Skeletal muscle tissue (tissue), 4 donors: ENCODE results near the gene AANAT. TPM values are rescaled to one million over a fixed set of nuclear protein-coding genes. Genes with fewer than 3 reads are reported as not detected.

Experiments
- H3K27ac ChIP-seq: one replicate; pipeline ENCODE4 v1.7.0; 2013; ENCODE audit warnings: mild to moderate bottlenecking, low read depth, low read length, inconsistent platforms
- H3K27me3 ChIP-seq, 3 donors: one replicate each; pipeline ENCODE4 v1.7.0; 2013; ENCODE audit warnings: low read length in 3 of 3; ENCODE audit not compliant: control insufficient read depth in 3 of 3, insufficient read depth in 3 of 3
- H3K36me3 ChIP-seq, 3 donors: one replicate each; pipeline ENCODE4 v1.7.0; 2013; ENCODE audit warnings: low read length in 3 of 3; ENCODE audit not compliant: control insufficient read depth in 3 of 3, insufficient read depth in 3 of 3
- H3K4me1 ChIP-seq, 3 donors: one replicate each; pipeline ENCODE4 v1.7.0; 2013; ENCODE audit warnings: low read length in 3 of 3, mild to moderate bottlenecking in 3 of 3; ENCODE audit not compliant: control insufficient read depth in 3 of 3, insufficient read depth in 3 of 3
- H3K4me3 ChIP-seq, 3 donors: one replicate each; pipeline ENCODE4 v1.7.0; 2013; ENCODE audit warnings: low read length in 3 of 3
- H3K9ac ChIP-seq, 3 donors: one replicate each; pipeline ENCODE4 v1.7.0; 2013; ENCODE audit warnings: low read length in 3 of 3, mild to moderate bottlenecking in 3 of 3, moderate library complexity in 2 of 3, low read depth in 1 of 3
- H3K9me3 ChIP-seq, 3 donors: one replicate each; pipeline ENCODE4 v1.7.0; 2013; ENCODE audit warnings: low read length in 3 of 3; ENCODE audit not compliant: control insufficient read depth in 3 of 3
- total RNA-seq: library from RNA; depleted of rRNA; stranded (reverse); fragments of >200 nt; gene quantifications from one replicate; pipeline ENCODE4 v1.2.3, GENCODE V29; 2014
- donor health status: Osteomylitis.

Gene AANAT
- total RNA-seq, 1 donor from 2014 or later, result not detected

- Histone ChIP-seq H3K9ac (no peak overlapping the region), H3K9me3 (no peaks in the 10 kb centered on the region), H3K4me1 (peaks cover 4 to 12% (median 6%) of the 10 kb centered on the region in 3 donors), H3K36me3 (peaks cover 0 to 5% (median 0%) of the 10 kb centered on the region in 3 donors), H3K27ac (no peak overlapping the region), H3K4me3 (no peak overlapping the region), H3K27me3 (no peaks in the 10 kb centered on the region)
These were observed 18.2 kb downstream of the AANAT start for GRCh38 chr17:76485569-76485968.

- Histone ChIP-seq H3K36me3 (no peaks in the 10 kb centered on the region), H3K4me1 (peaks cover 8 to 31% (median 21%) of the 10 kb centered on the region in 3 donors), H3K27me3 (no peaks in the 10 kb centered on the region), H3K9ac (no peak overlapping the region), H3K9me3 (no peaks in the 10 kb centered on the region), H3K4me3 (no peak overlapping the region), H3K27ac (no peak overlapping the region)
These were observed 20.2 kb downstream of the AANAT start for GRCh38 chr17:76487451-76488192.

- no peak overlapping the region for H3K9ac ChIP-seq
- no peak overlapping the region for H3K4me3 ChIP-seq
- no peaks in the 10 kb centered on the region for H3K9me3 ChIP-seq
- H3K36me3 ChIP-seq, result no peaks in the 10 kb centered on the region
- no peaks in the 10 kb centered on the region for H3K27me3 ChIP-seq
- H3K27ac ChIP-seq, result no peak overlapping the region
- H3K4me1 ChIP-seq, result peaks cover 20 to 44% (median 37%) of the 10 kb centered on the region in 3 donors
These were observed 22.8 kb downstream of the AANAT start for GRCh38 chr17:76490112-76490710.

DNA sequence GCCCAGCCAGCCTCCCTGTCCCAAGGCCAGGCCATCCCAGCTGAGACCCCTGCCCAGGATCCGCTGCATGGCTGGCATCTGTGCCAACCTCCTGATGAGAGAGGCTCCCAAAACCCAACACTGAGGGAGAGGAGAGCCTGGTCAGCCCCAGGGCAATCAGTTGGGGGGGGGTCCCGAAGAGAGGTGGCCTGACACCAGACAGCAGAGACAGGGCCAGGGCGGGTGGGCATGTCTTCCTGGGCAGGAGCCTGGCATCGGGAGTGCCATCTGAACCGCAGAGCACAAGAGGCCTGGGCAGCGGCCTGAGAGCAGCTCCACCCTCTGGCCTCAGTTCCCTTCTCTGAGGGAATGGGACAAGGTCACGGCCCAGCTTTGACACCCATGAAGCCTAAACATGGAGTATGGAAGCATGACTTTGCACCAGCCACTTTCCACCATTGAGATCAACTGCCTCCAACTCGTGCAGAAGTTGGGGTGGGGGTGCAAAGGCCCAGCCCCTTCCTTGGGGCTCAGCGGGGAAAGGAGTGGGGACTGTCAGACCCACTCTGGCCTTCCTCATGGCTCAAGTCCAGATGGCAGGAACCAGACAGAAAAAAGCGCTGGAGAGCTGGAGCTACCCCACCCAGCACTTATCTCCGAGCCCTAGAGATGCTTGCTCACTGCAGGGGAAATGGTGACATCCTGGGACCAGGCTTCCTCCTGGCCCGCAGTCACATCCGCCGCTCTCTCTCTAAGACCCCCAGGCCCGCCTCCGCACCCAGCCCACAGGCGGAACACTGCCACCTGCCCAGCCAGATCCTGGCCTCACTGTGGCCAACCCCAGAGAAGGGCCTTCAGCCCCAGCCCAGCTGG, 24.1 kb downstream of the AANAT start:
- no peaks in the 10 kb centered on the region for H3K27me3 ChIP-seq
- H3K4me1 ChIP-seq, result peaks cover 20 to 46% (median 39%) of the 10 kb centered on the region in 3 donors
- no peaks in the 10 kb centered on the region for H3K36me3 ChIP-seq
- H3K4me3 ChIP-seq, result no peak overlapping the region
- H3K27ac ChIP-seq, result peak overlapping the region; percentile 74
- H3K9me3 ChIP-seq, result no peaks in the 10 kb centered on the region
- H3K9ac ChIP-seq, result no peak overlapping the region

DNA sequence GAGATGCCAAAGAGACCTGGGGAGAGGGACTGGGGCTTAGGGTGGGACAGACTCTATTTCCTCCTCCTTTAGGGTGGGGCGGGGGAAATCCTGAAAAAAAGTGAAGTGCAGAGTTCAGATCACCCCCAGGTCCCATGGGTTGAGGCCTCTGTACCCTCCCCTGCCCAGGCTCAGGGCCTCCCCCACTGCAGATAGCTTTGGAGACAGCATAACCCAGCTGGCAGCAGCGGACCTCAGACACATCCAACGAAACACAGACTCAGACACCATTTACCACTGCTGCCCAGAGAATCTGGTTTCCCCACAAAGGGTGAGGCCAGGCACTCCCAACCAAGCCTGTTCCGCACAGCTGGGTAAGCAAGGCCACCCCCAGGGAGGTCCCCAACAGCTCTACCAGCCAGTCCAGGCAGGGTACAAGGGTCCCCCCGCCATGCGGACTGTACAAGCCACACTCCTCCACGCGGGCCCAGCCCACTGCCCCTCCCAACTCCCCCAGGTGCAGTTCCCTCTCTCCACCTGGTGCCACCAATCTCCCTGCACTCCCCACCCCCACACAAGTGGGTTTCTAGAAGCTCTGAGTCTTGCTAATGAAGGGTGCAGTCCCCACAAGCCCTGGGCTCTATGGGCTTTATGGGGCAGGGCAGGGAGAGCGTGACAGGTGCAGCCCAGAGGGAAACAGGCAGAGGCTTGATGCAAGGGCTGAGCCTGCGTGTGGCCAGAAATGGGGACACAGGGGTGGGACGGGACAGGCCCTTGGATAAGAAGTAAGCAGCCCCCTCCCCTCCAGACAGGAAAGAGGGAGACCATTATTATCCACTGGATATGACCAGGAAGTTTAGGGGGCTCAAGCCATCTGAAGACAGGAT, 25.0 kb downstream of the AANAT start:
- Histone ChIP-seq H3K9ac (peak overlapping the region; percentile 53 to 62 (median 59)), H3K27ac (peak overlapping the region; percentile 74), H3K27me3 (no peaks in the 10 kb centered on the region), H3K9me3 (no peaks in the 10 kb centered on the region), H3K4me1 (peaks cover 20 to 53% (median 47%) of the 10 kb centered on the region in 3 donors), H3K36me3 (no peaks in the 10 kb centered on the region), H3K4me3 (peak overlapping the region in 2 of 3 donors; percentile 32 to 49)

DNA sequence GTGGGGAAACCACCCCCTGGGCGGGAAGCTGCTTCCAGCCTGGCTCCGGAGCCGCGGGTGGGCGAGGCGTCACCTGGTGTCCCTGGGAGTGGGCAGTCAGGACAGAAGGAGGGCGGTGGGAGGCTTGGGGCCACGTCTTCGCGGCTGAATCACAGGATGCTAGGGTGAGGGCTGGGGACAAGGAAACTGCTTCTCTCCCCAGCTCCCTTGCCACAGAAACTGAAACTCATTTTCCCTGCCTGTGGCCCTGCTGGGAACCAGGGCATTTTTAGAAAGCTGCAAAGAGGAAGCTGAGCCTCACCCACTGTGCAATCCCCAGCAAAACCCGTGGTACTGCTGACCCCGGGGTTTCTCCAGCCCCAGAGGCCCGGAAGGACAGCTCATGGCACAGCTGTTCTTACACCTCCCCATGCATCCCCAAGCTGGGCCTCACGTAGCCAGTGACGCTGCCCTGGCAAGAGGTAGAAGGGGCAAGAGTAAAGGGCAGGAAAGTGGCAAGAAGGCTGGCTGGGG, 25.6 kb downstream of the AANAT start:
- no peaks in the 10 kb centered on the region for H3K36me3 ChIP-seq
- H3K27ac ChIP-seq, result peak overlapping the region; percentile 74
- H3K4me3 ChIP-seq, result peak overlapping the region in 2 of 3 donors; percentile 32 to 49
- peaks cover 26 to 60% (median 54%) of the 10 kb centered on the region in 3 donors for H3K4me1 ChIP-seq
- no peaks in the 10 kb centered on the region for H3K9me3 ChIP-seq
- H3K27me3 ChIP-seq, result no peaks in the 10 kb centered on the region
- peak overlapping the region; percentile 53 to 62 (median 59) for H3K9ac ChIP-seq

- Histone ChIP-seq H3K4me1 (peaks cover 32 to 66% (median 60%) of the 10 kb centered on the region in 3 donors), H3K36me3 (no peaks in the 10 kb centered on the region), H3K9ac (peak overlapping the region; percentile 53 to 62 (median 59)), H3K9me3 (no peaks in the 10 kb centered on the region), H3K4me3 (peak overlapping the region in 2 of 3 donors; percentile 27 to 49), H3K27ac (peak overlapping the region; percentile 74), H3K27me3 (no peaks in the 10 kb centered on the region)
These were observed 26.2 kb downstream of the AANAT start for GRCh38 chr17:76493505-76494167.

DNA sequence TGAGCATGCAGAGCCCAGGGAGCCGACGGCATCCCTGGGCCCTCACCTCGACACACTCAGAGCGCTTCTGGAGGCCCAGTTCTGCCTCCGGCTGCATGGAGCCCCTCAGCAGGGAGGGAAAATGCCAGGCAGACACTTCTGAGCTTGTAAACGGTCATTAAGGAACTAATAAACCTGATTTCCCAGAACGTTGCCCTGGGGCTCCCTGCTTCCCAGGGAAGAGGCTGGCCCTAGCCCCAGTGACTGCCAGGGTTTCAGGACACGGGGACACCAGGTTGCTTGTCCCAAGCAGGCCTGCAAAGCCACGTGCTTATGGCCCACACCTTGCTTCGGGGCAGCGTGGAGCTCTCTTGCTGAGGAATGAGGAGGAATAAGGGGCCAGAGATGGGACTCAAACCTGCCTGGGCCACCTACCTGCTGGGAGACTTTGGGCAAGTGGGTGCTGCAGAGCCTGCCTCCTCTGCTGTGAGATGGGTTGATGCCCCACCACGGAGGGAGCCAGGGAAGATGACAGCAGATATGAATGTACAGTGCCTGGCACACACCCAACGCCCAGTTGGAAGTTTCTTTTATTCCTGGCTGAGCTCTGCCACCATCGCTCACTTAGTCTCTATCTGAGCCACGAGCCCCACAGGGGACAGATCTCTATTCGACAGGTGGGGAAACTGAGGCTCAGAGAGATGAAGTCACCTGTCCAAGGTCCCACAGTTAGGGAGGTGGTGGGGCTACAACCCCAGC, 28.4 kb downstream of the AANAT start:
- Histone ChIP-seq H3K9ac (peak overlapping the region in 1 of 3 donors; percentile 40), H3K9me3 (no peaks in the 10 kb centered on the region), H3K4me1 (peaks cover 48 to 81% (median 80%) of the 10 kb centered on the region in 3 donors), H3K36me3 (no peaks in the 10 kb centered on the region), H3K4me3 (no peak overlapping the region), H3K27ac (no peak overlapping the region), H3K27me3 (no peaks in the 10 kb centered on the region)
